Effector CD4-positive, alpha-beta T cell (primary cell): Measurements from ENCODE around the gene HYPK.
"Not testable (repeated sequence)": the region's sequence is repeated elsewhere in the genome, so short reads cannot be mapped to it uniquely, and the experiment has no call there.

Experiments used
- DNase-seq: peaks from one replicate; pipeline ENCODE4 v3.0.0-alpha.2; 2020

Gene HYPK

GRCh38 chr15:43795997-43796396 lies 4.4 kb upstream of the HYPK start:
- no peak for DNase-seq

DNA sequence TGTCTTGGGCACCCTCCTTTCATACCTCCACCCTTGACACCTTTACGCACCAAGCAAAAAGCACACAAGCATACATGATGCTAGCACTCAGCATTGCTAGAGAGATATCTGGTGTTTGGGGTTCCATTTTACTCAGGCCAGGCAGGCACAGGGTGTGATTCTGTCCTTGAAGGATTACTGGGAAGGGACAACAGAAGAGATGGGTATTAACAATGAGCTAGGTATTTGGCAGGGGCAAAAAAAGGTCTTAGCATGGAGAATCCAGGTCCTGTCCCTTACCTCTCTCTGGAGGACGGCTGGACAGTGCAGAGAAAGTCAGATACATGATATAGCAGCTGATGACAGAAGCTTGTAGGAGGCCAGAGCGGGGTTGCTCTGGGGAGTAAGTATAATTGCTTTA lies 3.8 kb upstream of the HYPK start:
- DNase-seq = no peak

GRCh38 chr15:43799209-43799944 lies 1.0 kb upstream of the HYPK start:
- no peak for DNase-seq

GRCh38 chr15:43799945-43800285 lies 484 bp upstream of the HYPK start, which contains the start of gene SERINC4:
Gene SERINC4, minus strand, starts transcription at chr15:43800220. Its CDS starts 234 bp downstream, at chr15:43799986.
- no peak for DNase-seq

DNA sequence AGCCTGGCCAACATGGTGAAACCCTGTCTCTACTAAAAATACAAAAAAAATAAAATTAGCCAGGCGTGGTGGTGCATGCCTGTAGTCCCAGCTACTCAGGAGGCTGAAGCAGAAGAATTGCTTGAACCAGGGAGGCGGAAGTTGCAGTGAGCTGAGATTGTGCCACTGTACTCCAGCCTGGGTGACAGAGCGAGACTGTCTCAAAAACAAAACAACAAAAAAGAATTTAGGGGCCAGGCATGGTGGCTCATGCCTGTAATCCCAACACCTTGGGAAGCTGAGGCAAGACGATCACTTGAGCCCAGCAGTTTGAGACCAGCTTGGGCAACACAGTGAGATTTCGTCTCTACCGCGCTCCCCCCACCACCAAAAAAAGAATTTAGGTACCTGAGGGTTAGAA lies 2.3 kb downstream of the HYPK start:
- not testable (repeated sequence) for DNase-seq

DNA sequence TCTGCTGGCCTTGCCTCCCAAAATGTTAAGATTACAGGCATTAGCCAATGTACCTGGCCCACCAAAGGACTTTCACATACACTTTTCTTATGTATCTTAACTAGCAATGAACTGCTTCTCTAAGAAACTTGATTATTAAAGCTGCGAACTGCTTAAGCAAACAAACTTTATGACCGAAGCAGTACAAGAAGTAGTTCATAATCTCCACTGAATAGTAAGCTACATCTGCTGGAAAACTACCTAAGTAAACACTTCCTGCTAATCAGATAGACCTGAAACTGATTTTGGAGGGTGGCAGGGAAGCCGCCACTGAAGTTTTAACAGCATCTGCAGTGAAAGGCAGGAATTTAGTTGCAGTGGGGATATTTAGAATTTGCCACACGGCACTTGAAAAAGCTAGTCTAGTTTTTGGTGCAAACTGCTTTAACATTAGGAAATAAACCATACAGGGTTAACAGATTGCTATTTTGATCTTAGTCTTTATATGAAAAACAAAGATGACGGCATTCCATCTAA lies 8.1 kb downstream of the HYPK start:
- DNase-seq = no peak

- no peak for DNase-seq
These were observed 8.7 kb downstream of the HYPK start for GRCh38 chr15:43808960-43809678.

DNA sequence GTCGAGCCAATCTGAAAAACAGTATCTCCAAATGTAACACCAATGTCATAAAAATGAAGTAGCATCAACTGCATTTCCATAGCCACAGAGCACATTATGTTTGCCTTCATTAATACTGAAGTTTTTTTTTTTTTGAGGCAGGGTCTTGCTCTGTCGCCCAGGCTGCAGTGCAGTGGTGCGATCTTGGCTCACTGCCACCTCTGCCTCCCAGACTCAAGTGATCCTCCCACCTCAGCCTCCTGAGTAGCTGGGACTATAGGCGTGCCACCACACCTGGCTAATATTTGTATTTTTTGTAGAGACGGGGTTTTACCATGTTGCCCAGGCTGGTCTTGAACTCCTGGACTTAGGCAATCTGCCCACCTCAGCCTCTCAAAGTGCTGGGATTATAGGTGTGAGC lies 14.7 kb downstream of the HYPK start:
- DNase-seq = not testable (repeated sequence)

- DNase-seq = no peak
These were observed 21.1 kb downstream of the HYPK start for GRCh38 chr15:43821505-43821904.

- DNase-seq = peak; percentile 90
These were observed 24.2 kb downstream of the HYPK start, which contains the start of gene MFAP1 for GRCh38 chr15:43824302-43825246. Gene MFAP1, minus strand, starts transcription at chr15:43824690. Its CDS starts 121 bp downstream, at chr15:43824569.

DNA sequence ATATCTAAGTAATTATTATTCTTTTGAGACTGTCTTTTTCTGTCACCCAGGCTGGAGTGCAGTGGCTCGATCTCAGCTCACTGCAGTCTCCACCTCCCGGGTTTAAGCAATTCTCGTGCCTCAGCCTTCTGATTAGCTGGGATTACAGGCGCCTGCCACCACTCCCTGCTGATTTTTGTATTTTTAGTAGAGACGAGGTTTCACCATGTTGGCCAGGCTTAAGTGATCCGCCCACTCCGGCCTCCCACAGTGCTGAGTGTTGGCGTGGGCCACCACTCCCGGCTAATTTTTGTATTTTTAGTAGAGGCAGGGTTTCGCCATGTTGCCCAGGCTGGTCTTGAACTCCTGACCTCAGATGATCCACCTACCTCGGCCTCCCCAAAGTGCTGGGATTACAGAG lies 24.9 kb downstream of the HYPK start:
- not testable (repeated sequence) for DNase-seq

DNA sequence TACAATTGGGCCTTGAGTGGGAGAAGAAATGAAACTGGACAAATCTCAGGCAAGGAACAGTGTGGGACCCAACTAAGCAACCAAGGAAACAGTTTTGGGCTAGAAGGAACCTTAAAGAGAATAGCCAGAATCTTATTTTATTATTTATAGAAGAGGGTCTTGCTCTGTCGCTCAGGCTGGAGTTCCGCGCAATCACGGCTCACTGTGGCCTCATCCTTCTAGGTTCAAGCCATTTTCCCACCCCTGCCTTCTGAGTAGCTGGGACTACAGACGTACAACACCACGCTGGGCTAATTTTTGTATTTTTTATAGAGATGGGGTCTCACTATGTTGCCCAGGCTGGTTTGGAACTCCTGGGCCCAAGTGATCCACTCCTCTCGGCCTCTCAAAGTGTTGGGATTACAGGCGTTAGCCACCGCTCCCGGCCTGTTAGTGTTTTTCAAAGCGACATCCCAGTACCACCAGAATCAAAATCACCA lies 25.7 kb downstream of the HYPK start:
- no peak for DNase-seq

DNA sequence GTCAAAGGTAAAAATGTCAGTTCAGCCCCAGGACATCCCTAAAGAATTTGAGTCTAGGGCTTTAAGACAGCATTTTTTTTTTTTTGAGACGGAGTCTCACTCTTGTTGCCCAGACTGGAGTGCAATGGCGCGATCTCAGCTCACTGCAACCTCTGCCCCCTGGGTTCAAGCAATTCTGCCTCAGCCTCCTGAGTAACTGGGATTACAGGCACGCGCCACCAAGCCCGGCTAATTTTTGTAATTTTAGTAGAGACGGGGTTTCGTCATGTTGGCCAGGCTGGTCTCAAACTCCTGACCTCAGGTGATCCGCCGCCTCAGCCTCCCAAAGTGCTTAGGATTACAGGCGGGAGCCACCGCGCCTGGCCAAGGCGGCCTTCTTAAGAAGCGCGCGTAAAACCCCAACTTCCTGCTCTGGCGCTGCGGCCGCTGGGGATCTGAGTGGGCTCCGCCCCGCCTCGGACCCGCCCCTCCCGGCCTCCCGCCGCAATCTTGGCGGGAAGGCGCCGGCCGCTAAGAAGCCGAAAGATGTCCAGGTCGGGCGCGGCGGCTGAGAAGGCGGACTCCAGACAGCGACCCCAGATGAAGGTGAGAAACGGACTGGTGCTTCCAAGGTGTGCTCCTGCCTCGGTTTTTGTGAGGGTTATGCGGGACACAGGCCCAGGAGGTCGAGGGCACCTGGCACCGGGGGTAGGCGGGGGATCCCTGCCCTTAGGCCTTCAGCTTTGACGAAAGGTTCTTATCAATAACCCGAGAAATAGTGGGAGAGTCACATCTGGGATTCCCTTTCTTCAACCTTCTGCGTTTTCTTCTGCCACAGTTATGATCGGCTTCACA lies 26.3 kb downstream of the HYPK start, which contains the start of gene WDR76:
TSS of gene WDR76 (plus strand) at position 495 of the 834 bp plus-strand sequence. CDS start at position 526, 31 bp downstream.
- peak; percentile 54 for DNase-seq

DNA sequence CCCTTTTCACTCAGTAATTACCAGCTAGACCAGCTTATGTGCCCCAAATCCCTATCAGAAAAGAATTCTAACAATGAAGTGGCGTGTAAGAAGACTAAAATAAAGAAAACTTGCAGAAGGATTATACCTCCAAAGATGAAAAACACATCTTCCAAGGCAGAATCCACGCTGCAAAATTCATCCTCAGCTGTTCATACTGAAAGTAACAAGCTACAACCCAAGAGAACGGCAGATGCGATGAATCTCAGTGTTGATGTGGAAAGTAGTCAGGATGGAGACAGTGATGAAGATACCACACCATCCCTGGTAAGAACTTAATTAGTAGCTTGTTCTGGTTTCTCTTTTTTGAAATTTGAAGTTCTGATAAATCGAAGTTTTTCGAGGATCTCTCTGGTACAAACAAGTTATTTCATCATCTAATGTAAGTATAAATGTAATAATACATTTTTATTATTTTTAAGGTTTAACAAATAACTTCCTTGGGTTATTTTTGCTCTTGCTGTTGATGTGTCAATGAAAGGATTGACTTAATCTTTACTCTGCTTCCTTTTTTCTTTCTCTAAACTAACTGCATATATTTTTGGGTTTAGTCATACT lies 27.8 kb downstream of the HYPK start:
- no peak for DNase-seq

DNA sequence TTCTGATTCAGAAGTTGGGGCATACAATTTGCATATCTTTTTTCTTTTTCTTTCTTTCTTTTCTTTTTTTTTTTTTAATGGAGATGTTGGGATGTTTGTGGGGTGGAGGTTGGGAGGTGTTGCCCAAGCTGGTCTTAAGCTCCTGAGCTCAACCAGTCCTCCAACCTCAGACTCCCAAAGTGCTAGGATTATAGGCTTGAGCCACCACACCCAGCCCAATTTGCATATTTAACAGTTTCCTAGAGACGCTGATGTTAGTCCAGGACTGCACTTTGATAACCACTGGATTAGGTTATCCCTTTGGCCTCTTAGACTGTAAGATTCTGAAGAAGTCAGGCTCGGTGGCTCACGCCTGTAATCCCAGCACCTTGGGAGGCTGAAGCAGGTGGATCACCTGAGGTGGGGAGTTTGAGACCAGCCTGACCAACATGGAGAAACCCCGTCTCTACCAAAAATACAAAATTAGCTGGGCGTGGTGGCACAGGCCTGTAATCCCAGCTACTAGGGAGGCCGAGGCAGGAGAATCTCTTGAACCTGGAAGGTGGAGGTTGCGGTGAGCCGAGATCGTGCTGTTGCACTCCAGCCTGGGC lies 29.6 kb downstream of the HYPK start:
- DNase-seq = not testable (repeated sequence)

DNA sequence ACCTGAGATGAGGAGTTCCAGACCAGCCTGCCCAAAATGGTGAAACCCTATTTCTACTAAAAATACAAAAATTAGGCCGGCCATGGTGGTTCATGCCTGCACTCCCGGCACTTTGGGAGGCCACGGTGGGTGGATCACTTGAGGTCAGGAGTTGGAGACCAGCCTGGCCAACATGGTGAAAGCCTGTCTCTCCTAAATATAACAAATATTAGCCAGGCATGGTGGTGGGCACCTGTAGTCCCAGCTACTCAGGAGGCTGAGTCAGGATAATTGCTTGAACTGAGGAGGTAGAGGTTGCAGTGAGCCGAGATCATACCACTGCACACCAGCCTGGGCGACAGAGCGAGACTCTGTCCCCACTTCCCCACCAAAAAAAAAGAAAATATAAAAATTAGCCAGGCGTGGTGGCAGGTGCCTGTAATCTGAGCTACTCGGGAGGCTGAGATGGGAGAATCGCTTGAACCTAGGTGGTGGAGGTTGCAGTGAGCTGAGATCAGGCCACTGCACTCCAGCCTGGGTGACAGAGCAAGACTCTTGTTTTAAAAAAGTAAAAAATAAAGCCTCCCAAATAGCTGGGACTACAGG lies 30.4 kb downstream of the HYPK start:
- not testable (repeated sequence) for DNase-seq

DNA sequence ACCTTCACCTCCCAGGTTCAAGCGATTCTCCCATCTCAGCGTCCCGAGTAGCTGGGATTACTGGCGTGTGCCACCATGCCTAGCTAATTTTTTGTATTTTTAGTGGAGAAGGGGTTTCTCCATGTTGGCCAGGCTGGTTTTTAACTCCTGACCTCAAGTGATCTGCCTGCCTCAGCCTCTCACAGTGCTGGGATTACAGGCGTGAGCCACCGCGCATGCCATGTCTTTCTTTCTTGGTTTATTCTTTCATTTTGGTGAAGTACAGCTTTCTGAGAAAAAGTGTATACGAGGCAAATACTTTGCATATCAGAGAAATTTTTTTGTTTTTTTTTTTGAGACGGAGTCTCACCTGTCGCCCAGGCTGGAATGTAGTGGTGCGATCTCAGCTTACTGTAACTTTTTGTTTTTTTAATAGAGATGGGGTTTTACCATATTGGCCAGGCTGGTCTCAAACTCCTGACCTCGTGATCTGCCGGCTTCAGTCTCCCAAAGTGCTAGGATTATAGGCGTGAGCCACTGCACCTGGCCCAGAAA lies 31.2 kb downstream of the HYPK start:
- DNase-seq = not testable (repeated sequence)

- not testable (repeated sequence) for DNase-seq
These were observed 32.1 kb downstream of the HYPK start for GRCh38 chr15:43832485-43832884.

DNA sequence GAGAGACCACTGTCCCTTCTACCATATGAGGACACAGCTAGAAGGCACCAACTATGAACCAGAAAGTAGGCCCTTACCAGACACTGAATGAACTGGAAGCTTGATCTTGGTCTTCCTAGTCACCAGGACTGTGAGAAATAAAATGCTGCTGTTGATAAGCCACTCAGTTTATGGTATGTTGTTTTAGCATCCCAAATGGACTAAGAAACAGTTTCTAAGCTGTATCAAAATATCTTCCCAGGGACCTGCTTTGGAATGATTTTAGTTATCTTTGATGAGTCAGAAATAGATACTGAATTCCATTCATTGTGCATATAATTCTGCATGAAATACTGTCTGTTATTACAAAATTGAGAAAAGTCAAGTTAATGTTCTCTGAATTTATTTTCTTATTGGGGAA lies 45.0 kb downstream of the HYPK start:
- DNase-seq = no peak

- no peak for DNase-seq
These were observed 50.9 kb downstream of the HYPK start for GRCh38 chr15:43851251-43851650.
